Progenitor cell of endocrine pancreas (in vitro differentiated cells): Measurements from ENCODE around the gene MYBBP1A. TPM values are rescaled to one million over a fixed set of nuclear protein-coding genes. Genes with fewer than 3 reads are reported as not detected.

ENCODE experiments used
- DNase-seq: peaks from one replicate; pipeline ENCODE4 v3.0.0; 2021; ENCODE audit warnings: low spot score; ENCODE audit not compliant: unreplicated experiment
- H3K27ac Mint-ChIP-seq: 2 replicates; pipeline ENCODE4 v1.8.0; 2021; ENCODE audit warnings: mild to moderate bottlenecking, moderate library complexity, mixed read lengths
- H3K27me3 Mint-ChIP-seq: 2 replicates; pipeline ENCODE4 v1.8.0; 2021; ENCODE audit warnings: mixed read lengths
- H3K36me3 Mint-ChIP-seq: 2 replicates; pipeline ENCODE4 v1.8.0; 2022; ENCODE audit warnings: mixed read lengths; ENCODE audit not compliant: insufficient read depth
- H3K4me1 Mint-ChIP-seq: 2 replicates; pipeline ENCODE4 v1.8.0; 2021; ENCODE audit warnings: low read depth, mixed read lengths
- H3K4me3 Mint-ChIP-seq: 2 replicates; pipeline ENCODE4 v1.8.0; 2021; ENCODE audit warnings: low read depth, mild to moderate bottlenecking, moderate library complexity, mixed read lengths
- H3K9me3 Mint-ChIP-seq: 2 replicates; pipeline ENCODE4 v1.8.0; 2021; ENCODE audit warnings: low read depth, mixed read lengths
- CTCF ChIP-seq: fragments of 200-600 bp; sonication (generic); IDR thresholded peaks from one replicate; pipeline ENCODE4 v1.5.0; 2021; ENCODE audit warnings: antibody characterized with exemption, mild to moderate bottlenecking; ENCODE audit not compliant: unreplicated experiment
- total RNA-seq: library from RNA; stranded (reverse); gene quantifications from 2 replicates; pipeline ENCODE4 v1.2.1, GENCODE V29; 2021

MYBBP1A gene
- total RNA-seq, 1 donor from 2014 or later = 55.2 TPM

GRCh38 chr17:4534515-4534914 is 20.7 kb downstream of the MYBBP1A start:
- H3K27ac Mint-ChIP-seq = no peak overlapping the region
- DNase-seq = no peak

GRCh38 chr17:4533523-4534504 is 21.4 kb downstream of the MYBBP1A start:
- no peaks in the 10 kb centered on the region for H3K9me3 Mint-ChIP-seq
- H3K4me3 Mint-ChIP-seq = no peak overlapping the region
- DNase-seq = no peak
- TF ChIP-seq CTCF = no peak
- H3K36me3 Mint-ChIP-seq = no peaks in the 10 kb centered on the region
- H3K27me3 Mint-ChIP-seq = peaks cover 22% of the 10 kb centered on the region
- no peak overlapping the region for H3K27ac Mint-ChIP-seq
- H3K4me1 Mint-ChIP-seq = peaks cover 6% of the 10 kb centered on the region

More at GRCh38 chr17:4534515-4534914, 20.7 kb downstream of the MYBBP1A start:
- peaks cover 20% of the 10 kb centered on the region for H3K27me3 Mint-ChIP-seq
- no peaks in the 10 kb centered on the region for H3K9me3 Mint-ChIP-seq
- H3K36me3 Mint-ChIP-seq = no peaks in the 10 kb centered on the region
- H3K4me1 Mint-ChIP-seq = peaks cover 5% of the 10 kb centered on the region
- TF ChIP-seq CTCF = no peak
- no peak overlapping the region for H3K4me3 Mint-ChIP-seq

GRCh38 chr17:4532860-4533522 is 22.2 kb downstream of the MYBBP1A start:
- Mint-ChIP-seq H3K4me1 (peaks cover 6% of the 10 kb centered on the region), H3K9me3 (no peaks in the 10 kb centered on the region), H3K27me3 (peaks cover 22% of the 10 kb centered on the region), H3K36me3 (no peaks in the 10 kb centered on the region), H3K4me3 (no peak overlapping the region), H3K27ac (no peak overlapping the region)
- no peak for DNase-seq
- TF ChIP-seq CTCF = no peak

- TF ChIP-seq CTCF = no peak
- Mint-ChIP-seq H3K4me3 (no peak overlapping the region), H3K27me3 (peaks cover 29% of the 10 kb centered on the region), H3K27ac (no peak overlapping the region), H3K9me3 (no peaks in the 10 kb centered on the region), H3K36me3 (no peaks in the 10 kb centered on the region), H3K4me1 (peaks cover 6% of the 10 kb centered on the region)
- no peak for DNase-seq
Observed at GRCh38 chr17:4531988-4532736, 23.0 kb downstream of the MYBBP1A start.
